Measurements from ENCODE around the gene GOLGA8B.
A peak's percentile ranks its signal among the peaks of the same experiment; 100 is the strongest.
"Not testable (repeated sequence)": the region's sequence is repeated elsewhere in the genome, so short reads cannot be mapped to it uniquely, and the experiment has no call there.

Gene GOLGA8B

DNA sequence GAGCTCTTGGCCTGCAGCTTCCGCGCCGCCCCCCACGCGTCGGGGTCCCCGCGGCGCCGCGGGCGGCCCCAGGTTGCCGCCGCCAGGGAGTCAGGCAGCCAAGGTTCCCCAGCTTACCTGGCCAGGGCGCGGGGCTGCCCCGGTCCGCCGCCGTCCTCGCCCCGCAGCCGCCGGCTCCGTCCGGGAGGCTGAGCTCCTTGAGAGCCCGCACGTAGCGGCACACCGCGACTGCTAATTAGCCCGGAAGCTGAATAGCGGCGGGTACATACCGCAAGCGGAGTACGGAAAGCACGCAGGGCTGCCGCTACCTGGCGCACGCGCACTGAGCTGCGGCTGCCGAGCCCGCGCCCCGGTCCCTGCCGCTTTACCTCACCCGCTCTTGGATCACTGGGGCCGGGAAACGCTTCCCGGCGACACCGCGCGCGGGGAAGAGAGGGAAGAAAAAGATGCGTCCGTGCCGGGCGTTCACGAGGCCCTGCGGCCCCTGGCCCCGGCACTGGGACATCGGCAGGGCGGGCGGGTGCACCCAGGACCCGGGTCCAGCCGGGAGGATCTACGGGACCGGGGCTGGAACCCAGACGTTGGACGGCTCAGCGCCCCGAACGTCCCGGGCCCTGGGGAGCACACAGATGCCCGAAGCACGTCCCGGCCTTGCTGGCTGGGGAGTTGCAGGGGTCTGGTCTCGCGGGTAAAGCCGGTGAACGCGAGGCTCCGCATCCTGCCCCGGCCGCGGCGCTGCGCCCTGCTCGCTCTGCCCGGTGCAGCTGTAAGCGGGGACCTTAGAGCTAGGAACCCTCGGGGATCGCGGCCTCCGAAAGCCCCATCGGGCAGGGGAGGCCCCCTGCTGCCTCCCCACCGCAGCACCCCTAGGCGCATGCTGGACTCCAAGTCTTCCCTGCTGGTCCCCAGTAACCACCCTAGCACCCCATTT, at the start of gene GOLGA8B:
Gene GOLGA8B, minus strand, starts transcription at position 253 of the 931 bp plus-strand sequence. CDS start 47,739 bp downstream, outside the sequence.
- peak; percentile 19 to 53 for DNase-seq

GRCh38 chr15:34633165-34633564, 49.7 kb upstream of the GOLGA8B start:
- DNase-seq = not testable (repeated sequence)

- no peak for DNase-seq
These were observed 45.2 kb upstream of the GOLGA8B start for GRCh38 chr15:34628577-34629152.

GRCh38 chr15:34625007-34625406, 41.6 kb upstream of the GOLGA8B start:
- no peak for DNase-seq

GRCh38 chr15:34621675-34622074, 38.2 kb upstream of the GOLGA8B start:
- peak in 1 of 2 donors; percentile 53 for DNase-seq

- DNase-seq = no peak
These were observed 37.4 kb upstream of the GOLGA8B start for GRCh38 chr15:34620814-34621213.

GRCh38 chr15:34620142-34620541, 36.7 kb upstream of the GOLGA8B start:
- no peak for DNase-seq

DNA sequence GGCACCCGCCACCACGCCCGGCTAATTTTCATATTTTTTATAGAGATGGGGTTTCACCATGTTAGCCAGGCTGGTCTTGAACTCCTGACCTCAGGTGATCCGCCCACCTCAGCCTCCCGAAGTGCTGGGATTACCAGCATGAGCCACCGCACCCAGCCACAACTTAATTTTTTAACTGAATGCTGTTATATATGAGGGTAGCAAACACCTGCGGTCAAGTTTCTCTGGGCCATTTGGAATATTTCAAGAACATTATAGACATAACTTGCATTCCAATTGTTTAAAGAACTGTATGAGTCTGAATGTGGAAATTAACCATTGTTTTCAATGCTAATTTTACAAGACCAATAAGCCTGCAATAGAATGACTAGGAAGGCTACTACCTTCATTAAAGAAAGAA, 35.7 kb upstream of the GOLGA8B start:
- no peak for DNase-seq

DNA sequence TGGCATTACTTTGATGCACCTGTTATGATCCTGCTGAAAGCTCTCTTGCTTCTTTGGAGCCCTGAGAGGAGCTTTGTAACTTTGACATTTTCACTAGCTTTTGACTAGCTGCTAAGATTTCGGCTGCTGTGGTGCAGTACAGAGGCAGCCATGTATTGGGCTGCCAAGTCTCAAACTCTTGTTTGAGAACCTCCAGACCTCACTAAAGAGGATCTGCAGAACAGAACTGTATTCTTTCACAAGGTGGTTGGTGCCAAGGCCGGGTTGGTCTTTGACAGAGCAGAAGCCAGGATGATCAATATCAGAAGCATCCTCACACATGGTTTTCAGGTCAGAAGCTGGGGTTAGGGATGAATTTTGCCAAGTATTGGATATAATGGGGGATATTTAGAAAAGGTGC, 34.6 kb upstream of the GOLGA8B start:
- no peak for DNase-seq

- peak in 1 of 2 donors; percentile 16 for DNase-seq
These were observed 33.2 kb upstream of the GOLGA8B start for GRCh38 chr15:34616613-34617012.

DNA sequence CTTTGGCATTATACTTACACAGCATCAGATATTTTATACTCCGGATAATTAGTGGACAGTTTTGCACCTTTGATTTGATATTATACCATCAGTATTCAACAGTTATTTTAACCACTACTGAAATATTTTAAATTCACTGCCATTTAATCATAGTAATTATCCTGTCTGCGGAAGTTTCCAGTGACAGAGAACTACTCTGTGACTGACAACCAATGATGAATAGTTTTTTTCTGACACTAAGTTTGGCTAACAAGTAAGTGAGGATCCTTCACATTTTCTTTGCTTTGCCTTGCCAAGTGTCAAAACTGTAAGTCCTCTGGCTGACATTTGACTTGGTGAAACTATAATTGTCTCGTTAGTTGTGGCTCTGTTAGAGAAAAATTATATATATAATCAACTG, 30.5 kb upstream of the GOLGA8B start:
- no peak for DNase-seq

DNA sequence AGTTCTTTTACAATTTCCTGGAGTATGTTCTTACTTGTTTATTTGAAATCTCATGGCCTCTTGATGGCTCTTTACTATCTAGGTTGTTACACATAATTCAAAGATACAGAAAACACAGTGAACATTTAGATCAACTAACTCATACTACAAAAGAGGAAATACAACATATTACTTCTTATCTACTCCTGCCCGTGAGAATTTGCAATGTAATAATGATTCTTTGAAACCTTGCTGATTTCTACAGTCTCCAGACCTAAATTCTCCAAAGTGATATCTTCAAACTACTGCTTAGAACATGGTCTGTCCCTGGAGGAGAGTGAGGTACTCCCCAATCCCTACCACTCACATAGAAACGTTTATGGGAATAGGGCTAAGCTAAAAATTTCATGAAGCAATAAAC, 29.9 kb upstream of the GOLGA8B start:
- no peak for DNase-seq

- no peak for DNase-seq
These were observed 26.9 kb upstream of the GOLGA8B start for GRCh38 chr15:34610354-34610753.

- DNase-seq = no peak
These were observed 25.9 kb upstream of the GOLGA8B start for GRCh38 chr15:34609102-34610057.

GRCh38 chr15:34608517-34608916, 25.1 kb upstream of the GOLGA8B start:
- no peak for DNase-seq

GRCh38 chr15:34607832-34608231, 24.4 kb upstream of the GOLGA8B start:
- DNase-seq = no peak

DNA sequence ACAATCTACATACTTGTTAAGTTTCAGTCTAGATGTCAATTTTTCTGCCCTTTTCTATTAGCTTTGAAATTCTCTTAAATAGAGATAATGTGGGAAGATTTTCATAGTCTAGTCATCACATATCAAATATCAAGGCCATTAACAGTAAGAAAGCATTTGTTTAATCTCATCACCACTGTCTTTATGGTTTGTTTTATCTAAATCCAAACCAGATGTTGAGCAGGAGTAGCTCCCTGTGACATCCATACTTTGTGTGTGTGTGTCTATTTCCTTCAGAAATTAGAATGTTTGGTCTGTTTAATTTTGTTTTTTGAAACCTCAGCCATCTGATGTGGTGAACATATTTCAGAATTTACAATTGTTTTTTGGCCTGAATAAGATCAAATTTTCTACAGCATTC, 23.1 kb upstream of the GOLGA8B start:
- DNase-seq = no peak

- no peak for DNase-seq
These were observed 22.7 kb upstream of the GOLGA8B start for GRCh38 chr15:34606131-34606530.

DNA sequence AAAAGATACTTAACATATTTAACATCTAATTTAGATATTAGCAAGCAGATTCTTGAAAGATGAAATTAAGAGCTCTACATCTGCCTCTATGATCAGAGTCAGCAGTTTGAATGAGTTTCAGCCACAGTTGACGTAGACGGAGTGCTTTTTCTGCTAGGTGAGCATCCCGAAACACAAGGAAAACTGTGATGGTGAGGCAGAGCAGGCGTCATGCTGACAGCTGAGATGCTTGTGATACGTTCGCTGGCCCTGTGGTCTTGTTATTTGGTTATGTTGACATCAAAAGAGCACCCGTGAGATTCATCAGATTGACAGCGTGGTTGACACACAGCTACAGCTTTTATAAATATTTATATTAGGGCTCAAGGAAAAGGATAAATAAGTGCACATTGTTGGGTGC, 19.6 kb upstream of the GOLGA8B start:
- no peak for DNase-seq

- no peak for DNase-seq
These were observed 17.5 kb upstream of the GOLGA8B start for GRCh38 chr15:34600923-34601322.

GRCh38 chr15:34598799-34599585, 15.5 kb upstream of the GOLGA8B start:
- no peak for DNase-seq

- no peak for DNase-seq
These were observed 13.9 kb upstream of the GOLGA8B start for GRCh38 chr15:34597316-34597715.
